Mesendoderm (in vitro differentiated cells): ENCODE data around the gene FASTKD2.

ENCODE experiments used
- DNase-seq: peaks from one replicate; pipeline ENCODE4 v3.0.0; 2013
- H2AK5ac ChIP-seq: 2 replicates; pipeline ENCODE4 v1.6.1; 2013; ENCODE audit warnings: low read length, inconsistent platforms
- H2BK120ac ChIP-seq: 2 replicates; pipeline ENCODE4 v1.6.1; 2013; ENCODE audit warnings: low read depth, mild to moderate bottlenecking, low read length, moderate library complexity, mixed read lengths
- H2BK15ac ChIP-seq: replicated peaks from 2 replicates; pipeline ENCODE4 v1.6.1; 2013; ENCODE audit warnings: low read depth, mild to moderate bottlenecking, moderate library complexity
- H2BK5ac ChIP-seq: 2 replicates; pipeline ENCODE4 v1.6.1; 2013; ENCODE audit warnings: low read length, inconsistent platforms
- H3K18ac ChIP-seq: 2 replicates; pipeline ENCODE4 v1.6.1; 2013; ENCODE audit warnings: mild to moderate bottlenecking, low read length, mixed read lengths
- H3K23ac ChIP-seq: one replicate; pipeline ENCODE4 v1.6.1; 2013; ENCODE audit warnings: low read length
- H3K27ac ChIP-seq: 2 replicates; pipeline ENCODE4 v1.5.1; 2013; ENCODE audit warnings: low read depth, mild to moderate bottlenecking, inconsistent platforms, low read length, moderate library complexity
- H3K27me3 ChIP-seq: 2 replicates; pipeline ENCODE4 v1.6.1; 2013; ENCODE audit warnings: low read length, control low read depth, mild to moderate bottlenecking, inconsistent platforms; ENCODE audit not compliant: insufficient read depth, poor library complexity
- H3K36me3 ChIP-seq: 2 replicates; pipeline ENCODE4 v1.6.1; 2013; ENCODE audit warnings: low read length, inconsistent platforms; ENCODE audit not compliant: control insufficient read depth, insufficient read depth
- H3K4ac ChIP-seq: one replicate; pipeline ENCODE4 v1.6.1; 2013; ENCODE audit warnings: low read depth, mild to moderate bottlenecking, low read length, moderate library complexity
- H3K4me1 ChIP-seq: 2 replicates; pipeline ENCODE4 v1.6.1; 2013; ENCODE audit warnings: low read depth, low read length, inconsistent platforms; ENCODE audit not compliant: control insufficient read depth
- H3K4me2 ChIP-seq: 2 replicates; pipeline ENCODE4 v1.6.1; 2013; ENCODE audit warnings: low read length
- H3K4me3 ChIP-seq: 2 replicates; pipeline ENCODE4 v1.5.1; 2013; ENCODE audit warnings: mild to moderate bottlenecking, low read length
- H3K56ac ChIP-seq: one replicate; pipeline ENCODE4 v1.6.1; 2013; ENCODE audit warnings: low read length
- H3K79me1 ChIP-seq: 2 replicates; pipeline ENCODE4 v1.6.1; 2013; ENCODE audit warnings: low read length, inconsistent platforms
- H3K79me2 ChIP-seq: 2 replicates; pipeline ENCODE4 v1.6.1; 2013; ENCODE audit warnings: mild to moderate bottlenecking, low read length; ENCODE audit not compliant: control insufficient read depth, insufficient read depth
- H3K9ac ChIP-seq: 2 replicates; pipeline ENCODE4 v1.6.1; 2013; ENCODE audit warnings: low read length, inconsistent platforms
- H4K5ac ChIP-seq: one replicate; pipeline ENCODE4 v1.6.1; 2013; ENCODE audit warnings: low read length
- H4K8ac ChIP-seq: one replicate; pipeline ENCODE4 v1.6.1; 2013; ENCODE audit warnings: low read depth, mild to moderate bottlenecking, control low read depth, low read length, moderate library complexity
- WGBS: extraction: QIAGEN DNeasy Blood & Tissue Kit; methylation state at CpG from one replicate; pipeline ENCODE4 v1.1.7; 2013; ENCODE audit warnings: low lambda C conversion rate, missing lambda C conversion rate; ENCODE audit not compliant: insufficient coverage; ENCODE audit errors: extremely low coverage; 5-methylcytosine and 5-hydroxymethylcytosine counted together

FASTKD2 gene

GRCh38 chr2:206780671-206781070 lies 15.3 kb downstream of the FASTKD2 start:
- no peak overlapping the region for H3K4me3 ChIP-seq
- no CpG with 5 or more reads among the region's 2 CpGs for WGBS
- H3K27ac ChIP-seq, result no peak overlapping the region
- H3K79me1 ChIP-seq, result peaks cover 5% of the 10 kb centered on the region
- no peak overlapping the region for H4K8ac ChIP-seq
- H3K9ac ChIP-seq, result no peak overlapping the region
- no peak overlapping the region for H3K23ac ChIP-seq
- no peak overlapping the region for H2BK5ac ChIP-seq
- no peak overlapping the region for H3K56ac ChIP-seq
- H3K4me2 ChIP-seq, result no peak overlapping the region
- no peak overlapping the region for H3K4ac ChIP-seq
- H2BK120ac ChIP-seq, result no peak overlapping the region
- H4K5ac ChIP-seq, result no peak overlapping the region
- no peak for DNase-seq
- no peak overlapping the region for H2BK15ac ChIP-seq
- H2AK5ac ChIP-seq, result no peak overlapping the region
- H3K4me1 ChIP-seq, result no peaks in the 10 kb centered on the region
- no peaks in the 10 kb centered on the region for H3K27me3 ChIP-seq
- H3K18ac ChIP-seq, result no peak overlapping the region
- H3K36me3 ChIP-seq, result peaks cover 1% of the 10 kb centered on the region
- peaks cover 2% of the 10 kb centered on the region for H3K79me2 ChIP-seq

GRCh38 chr2:206783718-206784117 lies 18.3 kb downstream of the FASTKD2 start:
- peaks cover 3% of the 10 kb centered on the region for H3K36me3 ChIP-seq
- H3K56ac ChIP-seq, result no peak overlapping the region
- no peak overlapping the region for H2BK120ac ChIP-seq
- H2AK5ac ChIP-seq, result no peak overlapping the region
- H3K18ac ChIP-seq, result no peak overlapping the region
- no peak overlapping the region for H4K8ac ChIP-seq
- H3K79me2 ChIP-seq, result peaks cover 2% of the 10 kb centered on the region
- no peak overlapping the region for H3K9ac ChIP-seq
- no CpG with 5 or more reads among the region's 2 CpGs for WGBS
- no peak overlapping the region for H3K4ac ChIP-seq
- H3K4me3 ChIP-seq, result no peak overlapping the region
- no peak overlapping the region for H2BK5ac ChIP-seq
- peaks cover 5% of the 10 kb centered on the region for H3K79me1 ChIP-seq
- no peak overlapping the region for H2BK15ac ChIP-seq
- no peak overlapping the region for H3K4me2 ChIP-seq
- peak; percentile 56 for DNase-seq
- no peaks in the 10 kb centered on the region for H3K4me1 ChIP-seq
- H3K27me3 ChIP-seq, result no peaks in the 10 kb centered on the region
- H3K23ac ChIP-seq, result no peak overlapping the region
- H3K27ac ChIP-seq, result no peak overlapping the region
- no peak overlapping the region for H4K5ac ChIP-seq

- no peak overlapping the region for H4K5ac ChIP-seq
- no peak overlapping the region for H4K8ac ChIP-seq
- no peak overlapping the region for H3K27ac ChIP-seq
- no peak overlapping the region for H3K4ac ChIP-seq
- H3K4me1 ChIP-seq, result no peaks in the 10 kb centered on the region
- H3K27me3 ChIP-seq, result no peaks in the 10 kb centered on the region
- H3K18ac ChIP-seq, result no peak overlapping the region
- H2BK15ac ChIP-seq, result no peak overlapping the region
- H2BK5ac ChIP-seq, result no peak overlapping the region
- peaks cover 4% of the 10 kb centered on the region for H3K36me3 ChIP-seq
- no peak overlapping the region for H2AK5ac ChIP-seq
- peaks cover 5% of the 10 kb centered on the region for H3K79me1 ChIP-seq
- WGBS, result no CpG with 5 or more reads among the region's 7 CpGs
- no peak overlapping the region for H3K9ac ChIP-seq
- no peak overlapping the region for H3K4me2 ChIP-seq
- H3K4me3 ChIP-seq, result no peak overlapping the region
- H3K79me2 ChIP-seq, result peaks cover 2% of the 10 kb centered on the region
- H2BK120ac ChIP-seq, result no peak overlapping the region
- no peak for DNase-seq
- H3K23ac ChIP-seq, result no peak overlapping the region
- H3K56ac ChIP-seq, result no peak overlapping the region
Measured at GRCh38 chr2:206784559-206785353, 19.4 kb downstream of the FASTKD2 start.

GRCh38 chr2:206790311-206790935 lies 25.0 kb downstream of the FASTKD2 start:
- no peaks in the 10 kb centered on the region for H3K4me1 ChIP-seq
- H3K36me3 ChIP-seq, result peaks cover 4% of the 10 kb centered on the region
- peaks cover 1% of the 10 kb centered on the region for H3K79me1 ChIP-seq
- no peak overlapping the region for H3K56ac ChIP-seq
- DNase-seq, result no peak
- H3K79me2 ChIP-seq, result no peaks in the 10 kb centered on the region
- H3K4me3 ChIP-seq, result no peak overlapping the region
- H3K18ac ChIP-seq, result no peak overlapping the region
- H3K27me3 ChIP-seq, result no peaks in the 10 kb centered on the region
- H2BK5ac ChIP-seq, result no peak overlapping the region
- H3K4me2 ChIP-seq, result no peak overlapping the region
- WGBS, result no CpG with 5 or more reads among the region's 3 CpGs
- no peak overlapping the region for H2AK5ac ChIP-seq
- H2BK120ac ChIP-seq, result no peak overlapping the region
- no peak overlapping the region for H2BK15ac ChIP-seq
- no peak overlapping the region for H3K9ac ChIP-seq
- no peak overlapping the region for H4K8ac ChIP-seq
- H3K4ac ChIP-seq, result no peak overlapping the region
- H3K27ac ChIP-seq, result no peak overlapping the region
- no peak overlapping the region for H4K5ac ChIP-seq
- no peak overlapping the region for H3K23ac ChIP-seq

GRCh38 chr2:206792645-206793044 lies 27.2 kb downstream of the FASTKD2 start:
- H3K4me2 ChIP-seq, result no peak overlapping the region
- no peak overlapping the region for H3K18ac ChIP-seq
- no peaks in the 10 kb centered on the region for H3K79me1 ChIP-seq
- no peaks in the 10 kb centered on the region for H3K79me2 ChIP-seq
- no peak overlapping the region for H4K8ac ChIP-seq
- H3K4me1 ChIP-seq, result no peaks in the 10 kb centered on the region
- no peak overlapping the region for H4K5ac ChIP-seq
- H3K56ac ChIP-seq, result no peak overlapping the region
- WGBS, result no CpG with 5 or more reads among the region's 5 CpGs
- no peak overlapping the region for H3K9ac ChIP-seq
- H2BK15ac ChIP-seq, result no peak overlapping the region
- H2BK5ac ChIP-seq, result no peak overlapping the region
- H2AK5ac ChIP-seq, result no peak overlapping the region
- DNase-seq, result no peak
- no peak overlapping the region for H3K23ac ChIP-seq
- H3K27me3 ChIP-seq, result no peaks in the 10 kb centered on the region
- H3K4me3 ChIP-seq, result no peak overlapping the region
- H3K4ac ChIP-seq, result no peak overlapping the region
- peaks cover 3% of the 10 kb centered on the region for H3K36me3 ChIP-seq
- no peak overlapping the region for H2BK120ac ChIP-seq
- H3K27ac ChIP-seq, result no peak overlapping the region
